GM19372 (cell line): Measurements from ENCODE around the gene TRPM5.

Source experiments
- ATAC-seq: cut with Tn5 transposase; IDR thresholded peaks from one replicate; pipeline ENCODE4 v1.9.1; 2021; ENCODE audit warnings: mild to moderate bottlenecking, low read depth, moderate library complexity; ENCODE audit not compliant: unreplicated experiment

TRPM5 gene

DNA sequence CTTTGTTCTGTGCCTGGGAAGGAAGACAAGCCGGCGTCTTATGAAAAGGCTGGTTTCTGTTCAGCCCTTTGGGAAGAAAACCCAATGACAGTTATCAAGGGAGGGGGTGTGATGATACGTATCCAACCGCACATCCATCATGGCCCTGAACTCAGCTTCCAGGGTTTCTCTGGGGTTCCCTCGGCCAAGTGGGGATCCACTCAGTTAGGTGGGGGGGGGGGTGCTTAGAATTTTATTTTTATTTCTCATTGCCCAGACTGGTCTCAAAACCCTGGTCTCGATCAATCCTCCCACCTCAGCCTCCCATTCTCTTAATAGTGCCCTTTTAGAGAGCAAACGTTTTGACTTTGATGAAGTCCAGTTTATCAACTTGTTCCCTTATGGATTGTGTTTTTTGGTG lies 26.2 kb upstream of the TRPM5 start:
- ATAC-seq = no peak

DNA sequence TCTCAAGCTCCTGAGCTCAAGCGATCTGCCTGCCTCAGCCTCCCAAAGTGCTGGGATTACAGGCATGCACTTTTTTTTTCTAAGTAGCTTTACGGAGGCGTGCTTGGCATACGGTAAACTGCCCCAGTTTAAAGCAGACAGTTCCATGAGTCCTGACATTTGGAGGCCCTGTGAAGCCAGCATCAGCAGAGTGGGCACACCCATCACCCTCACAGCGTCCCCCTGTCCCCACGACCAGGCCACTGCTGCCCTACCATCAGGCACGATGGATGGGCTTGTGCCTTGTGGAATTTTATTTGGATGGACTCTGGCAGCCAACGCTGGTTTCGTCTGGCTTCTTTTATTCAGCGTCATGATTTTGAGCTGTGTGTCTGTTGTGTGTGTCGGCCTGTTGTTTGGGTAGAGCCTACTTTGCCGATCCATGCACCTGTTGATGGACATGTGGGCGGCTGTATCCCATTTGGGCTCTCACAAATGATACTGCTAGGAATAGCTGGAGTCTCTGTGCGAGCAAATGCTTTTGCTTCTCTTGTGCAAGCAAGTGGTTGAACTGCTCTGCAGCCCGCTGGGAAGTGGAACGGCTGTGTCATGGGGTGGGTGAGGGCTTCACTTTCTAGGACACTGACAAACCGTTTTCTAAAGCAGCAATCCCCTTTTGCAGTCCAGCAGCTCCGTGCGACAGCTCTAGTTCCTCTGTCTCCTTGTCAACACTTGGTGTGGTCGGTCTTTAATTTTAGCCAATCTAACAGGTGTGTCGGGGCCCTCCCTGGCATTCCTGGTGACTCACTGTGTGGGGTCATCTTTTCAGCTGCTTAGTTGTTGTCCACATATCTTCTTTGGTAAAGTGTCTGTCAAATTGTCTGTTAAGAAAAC lies 24.3 kb upstream of the TRPM5 start:
- ATAC-seq = no peak

DNA sequence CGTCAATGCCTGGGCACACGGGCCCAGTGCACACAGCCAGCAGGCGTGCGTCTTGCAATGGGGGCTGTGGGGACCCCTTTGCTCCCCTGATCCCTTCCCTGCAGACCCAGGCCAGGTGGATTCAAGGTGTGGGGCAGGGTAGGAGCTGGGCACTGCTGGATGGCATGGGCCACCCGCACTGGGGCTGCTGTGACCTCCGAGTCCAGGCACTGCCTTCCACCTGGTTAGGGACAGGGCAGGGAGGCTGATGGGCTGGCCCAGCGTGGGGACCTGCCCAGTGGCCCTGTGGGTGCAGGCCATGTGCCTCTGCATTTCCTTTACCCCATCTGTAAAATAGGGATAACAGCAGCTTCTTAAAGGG lies 23.4 kb upstream of the TRPM5 start:
- ATAC-seq = no peak

GRCh38 chr11:2466869-2467694 lies 22.8 kb upstream of the TRPM5 start:
- no peak for ATAC-seq

DNA sequence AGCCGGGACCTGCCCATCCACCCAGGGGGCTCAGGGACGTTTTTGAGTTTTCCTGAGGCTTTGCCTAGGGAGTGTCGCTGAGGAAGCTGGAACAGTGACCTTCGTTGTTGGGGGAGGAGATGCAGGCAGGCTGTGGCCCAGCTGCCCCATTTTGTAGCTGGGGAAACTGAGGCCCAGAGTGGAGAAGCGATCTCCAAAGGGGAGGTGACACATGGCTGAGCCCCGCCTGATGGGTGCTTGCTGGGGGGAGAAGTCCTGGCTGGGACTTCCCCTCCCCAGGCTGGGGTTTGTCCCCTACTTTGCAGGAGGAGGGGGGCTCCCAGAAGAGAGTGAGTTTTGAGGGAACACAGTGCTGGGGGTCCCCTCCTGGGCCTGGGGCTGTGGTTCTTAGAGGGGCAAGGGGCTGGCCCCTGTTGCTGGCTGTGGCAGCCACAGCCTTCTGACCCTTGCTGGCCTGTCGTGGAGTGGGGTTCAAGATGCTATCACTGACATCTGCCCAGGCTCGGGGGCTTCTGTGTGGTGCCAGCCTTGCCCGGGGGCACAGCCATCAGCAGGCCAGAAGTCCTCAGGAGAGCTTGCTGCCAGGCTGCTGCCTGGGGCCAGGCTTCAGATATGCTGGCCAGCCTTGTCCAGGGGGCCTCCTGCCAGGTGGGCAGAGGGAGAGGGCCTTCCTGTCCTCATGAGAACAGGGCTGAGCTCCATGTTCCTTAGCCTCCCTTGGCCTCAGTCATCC lies 21.9 kb upstream of the TRPM5 start:
- no peak for ATAC-seq

GRCh38 chr11:2465202-2466068 lies 21.1 kb upstream of the TRPM5 start:
- ATAC-seq = no peak

DNA sequence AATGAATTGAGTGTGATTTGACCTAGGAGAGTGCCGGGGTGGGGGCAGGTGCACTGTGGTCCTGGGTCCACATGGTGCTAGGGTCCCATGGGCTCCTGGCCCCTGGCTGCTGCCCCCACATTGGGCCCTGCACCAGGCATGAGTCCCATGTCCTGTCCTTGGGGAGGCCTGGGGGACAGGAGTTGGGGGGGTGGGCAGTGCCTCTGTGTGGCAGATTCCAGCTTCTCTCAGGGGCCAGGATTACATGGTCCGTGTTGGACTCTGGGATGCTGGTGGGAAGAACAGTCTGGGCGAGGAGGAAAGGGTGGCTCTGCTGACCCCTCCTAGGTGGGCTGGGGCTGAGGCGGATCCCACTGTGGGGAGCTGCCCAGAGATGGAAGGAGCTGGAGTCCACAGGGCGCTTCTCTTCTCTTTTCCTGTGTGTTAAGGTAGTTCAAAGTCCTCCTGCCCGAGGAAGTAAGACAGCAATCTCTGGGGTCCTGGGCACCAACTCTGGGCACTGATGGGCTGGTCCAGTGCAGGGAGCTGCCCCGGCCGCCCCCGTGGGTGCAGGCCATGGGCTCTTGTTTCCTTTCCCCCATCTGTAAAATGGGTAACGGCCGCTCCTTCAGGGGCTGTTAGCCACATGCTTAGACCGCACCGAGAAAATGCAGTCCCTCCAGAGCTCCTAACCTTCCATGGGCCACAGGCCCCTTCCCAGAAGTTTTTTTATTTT lies 20.3 kb upstream of the TRPM5 start:
- ATAC-seq = no peak

DNA sequence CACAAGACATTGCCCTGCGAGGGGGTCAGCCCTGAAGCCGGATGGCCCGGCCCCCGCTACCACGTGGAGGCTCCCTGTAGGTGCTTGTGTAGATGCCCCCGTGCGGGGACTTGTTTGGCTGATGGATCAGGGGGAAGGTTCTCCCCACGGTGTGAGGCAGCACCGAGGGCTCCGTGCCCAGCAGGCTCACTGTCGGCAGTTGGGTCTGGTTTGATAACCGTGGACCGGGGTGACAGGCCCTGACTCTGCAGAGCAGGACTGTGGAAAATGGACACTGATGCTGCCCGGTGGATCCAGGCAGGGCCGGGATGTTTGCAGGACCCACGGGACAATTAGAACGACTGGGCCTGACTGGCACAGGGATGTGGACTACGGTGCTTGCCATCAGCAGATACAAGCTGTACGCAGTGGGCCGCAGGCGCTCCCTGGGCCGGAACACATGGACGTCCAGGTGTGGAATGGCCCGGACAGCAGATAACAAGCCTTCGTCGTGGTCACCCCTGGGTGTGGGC lies 19.5 kb upstream of the TRPM5 start:
- no peak for ATAC-seq

- no peak for ATAC-seq
These were observed 18.9 kb upstream of the TRPM5 start for GRCh38 chr11:2462986-2463765.

DNA sequence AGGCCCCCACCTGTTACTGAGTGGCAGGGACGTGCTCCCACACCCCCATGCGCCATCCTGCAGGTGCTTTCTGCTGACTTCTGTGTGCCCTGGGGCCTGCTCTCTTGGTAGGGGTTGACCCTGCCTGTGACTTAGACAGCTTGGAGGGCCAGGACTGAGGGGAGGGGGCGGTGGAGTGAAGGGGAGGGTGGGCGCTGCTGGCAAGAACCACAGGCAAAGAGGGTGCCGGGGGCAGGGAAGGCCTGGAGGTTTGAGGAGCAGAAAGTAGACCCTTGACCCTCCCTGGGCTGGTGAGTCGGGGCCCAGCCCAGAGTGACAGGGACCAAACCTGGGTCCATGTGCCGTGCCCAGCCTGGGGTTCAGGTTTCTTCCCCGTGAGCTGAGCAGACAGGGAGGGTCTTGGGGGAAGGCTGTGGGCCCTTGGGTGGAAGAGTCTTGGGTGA lies 18.2 kb upstream of the TRPM5 start:
- ATAC-seq = no peak

- ATAC-seq = no peak
These were observed 17.7 kb upstream of the TRPM5 start for GRCh38 chr11:2461956-2462542.

- no peak for ATAC-seq
These were observed 17.1 kb upstream of the TRPM5 start for GRCh38 chr11:2461253-2461955.

- ATAC-seq = no peak
These were observed 16.4 kb upstream of the TRPM5 start for GRCh38 chr11:2460540-2461252.

DNA sequence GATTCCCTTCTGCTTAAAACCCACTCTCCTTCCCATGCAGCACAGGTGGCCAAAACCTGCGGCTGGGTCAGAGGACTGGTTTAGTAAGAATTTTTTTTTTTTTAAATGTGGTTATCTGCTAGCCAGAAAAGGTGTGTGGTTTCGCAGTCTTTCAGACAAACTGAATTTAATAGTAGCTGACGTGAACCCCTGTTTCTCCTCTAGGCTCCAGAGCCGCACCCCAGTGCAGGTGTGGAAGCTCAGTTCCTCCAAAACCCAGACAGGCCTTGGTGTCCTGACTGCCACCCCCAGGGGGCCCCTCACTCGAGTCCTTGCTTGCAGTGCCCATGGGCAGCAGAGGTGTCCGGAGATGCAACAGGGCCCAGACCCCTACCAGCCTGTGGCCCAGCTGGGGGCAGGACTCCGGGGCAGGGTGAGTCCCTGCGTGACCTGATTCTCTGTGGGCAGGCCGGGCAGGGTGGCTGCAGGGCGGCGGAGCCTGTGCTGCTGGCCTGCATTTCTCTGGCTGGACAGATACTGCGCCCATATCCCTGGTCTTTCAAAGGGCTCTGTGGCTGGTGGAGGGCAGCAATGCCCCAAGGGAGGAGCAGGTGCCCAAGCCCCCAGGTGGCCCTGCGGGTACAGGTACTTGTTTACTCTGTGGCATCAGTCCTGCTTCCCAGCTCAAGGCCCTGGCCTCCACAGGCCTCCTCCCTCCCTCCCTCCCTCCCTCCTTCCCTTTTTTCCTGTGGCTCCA lies 15.7 kb upstream of the TRPM5 start:
- ATAC-seq = no peak

DNA sequence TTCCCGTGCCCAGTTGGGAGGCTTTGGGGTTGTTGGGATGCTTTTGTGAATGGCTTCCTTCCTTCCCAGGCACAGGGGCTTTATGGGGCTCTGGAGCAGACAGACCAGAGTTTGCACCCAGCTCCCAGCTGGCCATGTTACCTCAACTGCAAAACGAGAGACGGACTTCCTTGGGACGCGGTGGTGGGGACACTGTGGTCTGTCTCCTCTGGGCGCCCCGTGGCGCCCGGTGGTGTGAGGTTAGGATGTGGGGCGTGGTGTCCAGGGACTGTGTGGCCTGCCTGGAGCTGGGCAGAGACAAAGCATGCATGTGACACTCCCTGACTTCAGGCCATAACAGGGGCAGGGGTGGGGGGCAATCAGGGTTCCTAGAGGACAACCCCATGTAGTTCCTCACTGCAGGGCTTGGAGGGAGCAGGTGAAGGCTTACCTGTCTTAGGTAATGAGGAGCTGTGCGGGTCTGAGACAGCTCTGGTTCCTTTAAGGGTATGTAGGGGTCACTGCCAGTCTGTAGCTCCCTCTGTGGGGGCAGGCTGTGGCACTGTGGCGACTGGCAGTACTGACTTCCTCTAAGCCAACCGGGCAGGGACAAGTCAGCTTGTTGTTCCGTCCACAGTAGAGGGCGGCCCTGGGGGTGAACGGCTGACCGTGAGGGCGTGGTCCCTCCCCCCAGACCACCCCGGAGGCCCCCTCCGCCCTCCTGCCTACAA lies 14.9 kb upstream of the TRPM5 start:
- ATAC-seq = no peak

GRCh38 chr11:2458321-2458720 lies 14.0 kb upstream of the TRPM5 start:
- no peak for ATAC-seq
